Activated CD4-positive, alpha-beta T cell treated with anti-CD3 and anti-CD28 coated beads for 48 hours (primary cell): ENCODE results near the gene SCIN.
"Not testable (repeated sequence)": the region's sequence is repeated elsewhere in the genome, so short reads cannot be mapped to it uniquely, and the experiment has no call there.

ENCODE experiments used
- DNase-seq: peaks from one replicate; pipeline ENCODE4 v3.0.0-alpha.2; 2020

The SCIN gene

GRCh38 chr7:12570534-12571461 is at the start of gene SCIN:
Gene SCIN (plus strand): TSS chr7:12570720. CDS start chr7:12570787, 67 bp downstream.
- DNase-seq = peak; percentile 28

GRCh38 chr7:12524794-12525386 is 45.6 kb upstream of the SCIN start:
- DNase-seq = no peak

- DNase-seq = not testable (repeated sequence)
Observed at GRCh38 chr7:12526693-12527092, 43.8 kb upstream of the SCIN start.

GRCh38 chr7:12527670-12528069 is 42.9 kb upstream of the SCIN start:
- not testable (repeated sequence) for DNase-seq

GRCh38 chr7:12529971-12530710 is 40.4 kb upstream of the SCIN start:
- no peak for DNase-seq

- DNase-seq = no peak
Observed at GRCh38 chr7:12531784-12532183, 38.7 kb upstream of the SCIN start.

- DNase-seq = no peak
Observed at GRCh38 chr7:12534046-12534445, 36.5 kb upstream of the SCIN start.

- DNase-seq = no peak
Observed at GRCh38 chr7:12539681-12540080, 30.8 kb upstream of the SCIN start.

GRCh38 chr7:12540850-12541249 is 29.7 kb upstream of the SCIN start:
- DNase-seq = no peak

GRCh38 chr7:12543586-12543985 is 26.9 kb upstream of the SCIN start:
- no peak for DNase-seq

GRCh38 chr7:12549106-12549505 is 21.4 kb upstream of the SCIN start:
- no peak for DNase-seq

GRCh38 chr7:12550956-12551355 is 19.6 kb upstream of the SCIN start:
- DNase-seq = no peak

GRCh38 chr7:12552876-12553275 is 17.6 kb upstream of the SCIN start:
- no peak for DNase-seq

GRCh38 chr7:12553416-12553815 is 17.1 kb upstream of the SCIN start:
- DNase-seq = no peak

- DNase-seq = no peak
Observed at GRCh38 chr7:12554351-12554750, 16.2 kb upstream of the SCIN start.

- no peak for DNase-seq
Observed at GRCh38 chr7:12554872-12555271, 15.6 kb upstream of the SCIN start.

GRCh38 chr7:12555695-12556094 is 14.8 kb upstream of the SCIN start:
- DNase-seq = not testable (repeated sequence)

- DNase-seq = not testable (repeated sequence)
Observed at GRCh38 chr7:12556139-12556792, 14.3 kb upstream of the SCIN start.

GRCh38 chr7:12557282-12557681 is 13.2 kb upstream of the SCIN start:
- no peak for DNase-seq

GRCh38 chr7:12564996-12565764 is 5.3 kb upstream of the SCIN start:
- DNase-seq = no peak

GRCh38 chr7:12565873-12566272 is 4.6 kb upstream of the SCIN start:
- DNase-seq = no peak

GRCh38 chr7:12567015-12567414 is 3.5 kb upstream of the SCIN start:
- no peak for DNase-seq
